DLD1 (cell line): ENCODE data around the gene EPHB2.

ENCODE experiments used
- in situ Hi-C: cut with HindIII; loops from 2 replicates; pipeline ENCODE4 v1.10.0; 2017; ENCODE audit warnings: low sequenced_read_pairs

EPHB2 gene

GRCh38 chr1:22776035-22776613 lies 65.5 kb downstream of the EPHB2 start:
- in situ Hi-C loops: no loop called here

- in situ Hi-C loops: no loop called here
Measured at GRCh38 chr1:22777388-22778057, 66.9 kb downstream of the EPHB2 start.

- in situ Hi-C loops: no loop called here
Measured at GRCh38 chr1:22778408-22778807, 67.8 kb downstream of the EPHB2 start.

GRCh38 chr1:22778862-22779520 lies 68.4 kb downstream of the EPHB2 start:
- in situ Hi-C loops: no loop called here

GRCh38 chr1:22780696-22781095 lies 70.1 kb downstream of the EPHB2 start:
- in situ Hi-C loops: no loop called here

GRCh38 chr1:22781483-22781882 lies 70.8 kb downstream of the EPHB2 start:
- in situ Hi-C loops: no loop called here

- in situ Hi-C loops: no loop called here
Measured at GRCh38 chr1:22782406-22782805, 71.8 kb downstream of the EPHB2 start.

GRCh38 chr1:22784317-22784716 lies 73.7 kb downstream of the EPHB2 start:
- in situ Hi-C loops: no loop called here

GRCh38 chr1:22784737-22785136 lies 74.1 kb downstream of the EPHB2 start:
- in situ Hi-C loops: no loop called here

GRCh38 chr1:22786101-22786500 lies 75.5 kb downstream of the EPHB2 start:
- in situ Hi-C loops: no loop called here

GRCh38 chr1:22786719-22787489 lies 76.3 kb downstream of the EPHB2 start:
- in situ Hi-C loops: no loop called here

- in situ Hi-C loops: no loop called here
Measured at GRCh38 chr1:22787636-22788035, 77.0 kb downstream of the EPHB2 start.

GRCh38 chr1:22788254-22788661 lies 77.6 kb downstream of the EPHB2 start:
- in situ Hi-C loops: no loop called here

- in situ Hi-C loops: no loop called here
Measured at GRCh38 chr1:22789356-22789994, 78.8 kb downstream of the EPHB2 start.

GRCh38 chr1:22790232-22791008 lies 79.8 kb downstream of the EPHB2 start:
- in situ Hi-C loops: no loop called here

GRCh38 chr1:22791831-22792347 lies 81.2 kb downstream of the EPHB2 start:
- in situ Hi-C loops: no loop called here

- in situ Hi-C loops: no loop called here
Measured at GRCh38 chr1:22792396-22793160, 81.9 kb downstream of the EPHB2 start.

- in situ Hi-C loops: no loop called here
Measured at GRCh38 chr1:22793647-22794046, 83.0 kb downstream of the EPHB2 start.

- in situ Hi-C loops: no loop called here
Measured at GRCh38 chr1:22794647-22795365, 84.2 kb downstream of the EPHB2 start.
